ENCODE results near the gene TLDC2. TPM values are rescaled to one million over a fixed set of nuclear protein-coding genes. Genes with fewer than 3 reads are reported as not detected.
"Not testable (repeated sequence)": the region's sequence is repeated elsewhere in the genome, so short reads cannot be mapped to it uniquely, and the experiment has no call there.

The TLDC2 gene
- polyA plus RNA-seq, 3 donors = not detected

- H3K4me3 Mint-ChIP-seq = no peak overlapping the region
- DNase-seq = no peak
- peaks cover 0 to 2% (median 0%) of the 10 kb centered on the region in 3 donors for H3K27me3 Mint-ChIP-seq (ENCODE audit: low read depth in 3 of 3)
- WGBS (ENCODE audit: insufficient coverage) = no CpG with 5 or more reads among the region's 8 CpGs
- H3K4me1 ChIP-seq (ENCODE audit: control insufficient read depth in 1 of 2, insufficient read depth in 2 of 2, low read length in 2 of 2) = peaks cover 41 to 72% of the 10 kb centered on the region in 2 donors
- intact Hi-C loops (cut with micrococcal nuclease) = no loop called here
- no peaks in the 10 kb centered on the region for H3K9me3 Mint-ChIP-seq
- H2AFZ ChIP-seq (ENCODE audit: insufficient read depth, low read depth, low read length, poor library complexity, severe bottlenecking) = no peak overlapping the region
- no peak overlapping the region for H3K4me2 ChIP-seq (replicated peaks; ENCODE audit: extremely low read depth, low read length, poor library complexity, severe bottlenecking)
- H3K4me3 ChIP-seq (replicated peaks in 1 of 3; ENCODE audit: low read depth in 2 of 3, low read length in 3 of 3) = no peak overlapping the region
- H3K27me3 ChIP-seq (ENCODE audit: control insufficient read depth in 2 of 2, insufficient read depth in 2 of 2, low read length in 2 of 2) = no peaks in the 10 kb centered on the region
- no peak overlapping the region for H3K9ac ChIP-seq (ENCODE audit: insufficient read depth, low read length, poor library complexity, severe bottlenecking)
- H3K36me3 Mint-ChIP-seq = peaks cover 69 to 97% of the 10 kb centered on the region in 2 donors
- peaks cover 58% of the 10 kb centered on the region for H3K4me1 Mint-ChIP-seq
- peaks cover 100% of the 10 kb centered on the region for H4K20me1 ChIP-seq (ENCODE audit: insufficient read depth, low read length)
- H3K27ac Mint-ChIP-seq = peak overlapping the region in 5 of 7 donors; percentile 19 to 82 (median 69)
- peaks cover 100% of the 10 kb centered on the region for H3K79me2 ChIP-seq (ENCODE audit: insufficient read depth, low read length)
- peak overlapping the region in 1 of 2 donors; percentile 65 for H3K27ac ChIP-seq (ENCODE audit: low read depth in 1 of 2, low read length in 2 of 2)
- TF ChIP-seq, protein P1, sequence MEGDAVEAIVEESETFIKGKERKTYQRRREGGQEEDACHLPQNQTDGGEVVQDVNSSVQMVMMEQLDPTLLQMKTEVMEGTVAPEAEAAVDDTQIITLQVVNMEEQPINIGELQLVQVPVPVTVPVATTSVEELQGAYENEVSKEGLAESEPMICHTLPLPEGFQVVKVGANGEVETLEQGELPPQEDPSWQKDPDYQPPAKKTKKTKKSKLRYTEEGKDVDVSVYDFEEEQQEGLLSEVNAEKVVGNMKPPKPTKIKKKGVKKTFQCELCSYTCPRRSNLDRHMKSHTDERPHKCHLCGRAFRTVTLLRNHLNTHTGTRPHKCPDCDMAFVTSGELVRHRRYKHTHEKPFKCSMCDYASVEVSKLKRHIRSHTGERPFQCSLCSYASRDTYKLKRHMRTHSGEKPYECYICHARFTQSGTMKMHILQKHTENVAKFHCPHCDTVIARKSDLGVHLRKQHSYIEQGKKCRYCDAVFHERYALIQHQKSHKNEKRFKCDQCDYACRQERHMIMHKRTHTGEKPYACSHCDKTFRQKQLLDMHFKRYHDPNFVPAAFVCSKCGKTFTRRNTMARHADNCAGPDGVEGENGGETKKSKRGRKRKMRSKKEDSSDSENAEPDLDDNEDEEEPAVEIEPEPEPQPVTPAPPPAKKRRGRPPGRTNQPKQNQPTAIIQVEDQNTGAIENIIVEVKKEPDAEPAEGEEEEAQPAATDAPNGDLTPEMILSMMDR (IDR thresholded peaks at IDR 0.05) = no peak
- no peaks in the 10 kb centered on the region for H3K9me3 ChIP-seq (replicated peaks in 1 of 2; ENCODE audit: control insufficient read depth in 1 of 2, insufficient read depth in 1 of 2, low read length in 2 of 2)
- H3K36me3 ChIP-seq (replicated peaks in 1 of 2; ENCODE audit: control insufficient read depth in 1 of 2, insufficient read depth in 2 of 2, low read length in 2 of 2) = peaks cover 88 to 93% of the 10 kb centered on the region in 2 donors
These were observed 60.4 kb downstream of the TLDC2 start for GRCh38 chr20:36936341-36936740.

GRCh38 chr20:36936761-36937401 is 60.9 kb downstream of the TLDC2 start:
- H3K9me3 Mint-ChIP-seq; H3K9ac ChIP-seq (ENCODE audit: insufficient read depth, low read length, poor library complexity, severe bottlenecking); H3K4me3 Mint-ChIP-seq; H3K27me3 ChIP-seq (ENCODE audit: control insufficient read depth in 2 of 2, insufficient read depth in 2 of 2, low read length in 2 of 2); H3K4me3 ChIP-seq (replicated peaks in 1 of 3; ENCODE audit: low read depth in 2 of 3, low read length in 3 of 3); H3K27me3 Mint-ChIP-seq (ENCODE audit: low read depth in 3 of 3); H3K9me3 ChIP-seq (replicated peaks in 1 of 2; ENCODE audit: control insufficient read depth in 1 of 2, insufficient read depth in 1 of 2, low read length in 2 of 2); H2AFZ ChIP-seq (ENCODE audit: insufficient read depth, low read depth, low read length, poor library complexity, severe bottlenecking); intact Hi-C loops (cut with micrococcal nuclease); DNase-seq: not testable (repeated sequence)
- Histone ChIP-seq H3K4me1 (ENCODE audit: control insufficient read depth in 1 of 2, insufficient read depth in 2 of 2, low read length in 2 of 2) (peaks cover 41 to 73% of the 10 kb centered on the region in 2 donors), H3K4me2 (replicated peaks; ENCODE audit: extremely low read depth, low read length, poor library complexity, severe bottlenecking) (peak overlapping the region; percentile 7), H3K36me3 (replicated peaks in 1 of 2; ENCODE audit: control insufficient read depth in 1 of 2, insufficient read depth in 2 of 2, low read length in 2 of 2) (peaks cover 90 to 95% of the 10 kb centered on the region in 2 donors), H4K20me1 (ENCODE audit: insufficient read depth, low read length) (peaks cover 100% of the 10 kb centered on the region), H3K27ac (ENCODE audit: low read depth in 1 of 2, low read length in 2 of 2) (peak overlapping the region in 1 of 2 donors; percentile 65), H3K79me2 (ENCODE audit: insufficient read depth, low read length) (peaks cover 100% of the 10 kb centered on the region)
- Mint-ChIP-seq H3K4me1 (peaks cover 59% of the 10 kb centered on the region), H3K36me3 (peaks cover 70 to 97% of the 10 kb centered on the region in 2 donors), H3K27ac (peak overlapping the region; percentile 24 to 83 (median 75))
- no CpG with 5 or more reads among the region's 9 CpGs for WGBS (ENCODE audit: insufficient coverage)

Data from CD14-positive monocyte (primary cell).